Neural cell (in vitro differentiated cells): Measurements from ENCODE around the gene KRT35.

Experiments used
- EP300 ChIP-seq: fragments of 450-650 bp; conservative IDR thresholded peaks from 2 replicates; pipeline ENCODE4 v1.6.1; 2014; ENCODE audit warnings: antibody characterized with exemption, mild to moderate bottlenecking, moderate library complexity; ENCODE audit not compliant: poor library complexity, severe bottlenecking
- SMC3 ChIP-seq: fragments of 450-650 bp; conservative IDR thresholded peaks from 2 replicates; pipeline ENCODE4 v1.6.1; 2014; ENCODE audit warnings: antibody characterized with exemption, mild to moderate bottlenecking, moderate library complexity; ENCODE audit not compliant: poor library complexity
- TF ChIP-seq, protein P1 (sequence below): fragments of 450-650 bp; IDR thresholded peaks from 2 replicates; pipeline ENCODE4 v1.5.1; 2014; ENCODE audit warnings: antibody characterized with exemption, mild to moderate bottlenecking, moderate library complexity; ENCODE audit not compliant: poor library complexity, severe bottlenecking

GRCh38 chr17:41512546-41513167 lies 31.7 kb upstream of the KRT35 start:
- TF ChIP-seq, protein P1, sequence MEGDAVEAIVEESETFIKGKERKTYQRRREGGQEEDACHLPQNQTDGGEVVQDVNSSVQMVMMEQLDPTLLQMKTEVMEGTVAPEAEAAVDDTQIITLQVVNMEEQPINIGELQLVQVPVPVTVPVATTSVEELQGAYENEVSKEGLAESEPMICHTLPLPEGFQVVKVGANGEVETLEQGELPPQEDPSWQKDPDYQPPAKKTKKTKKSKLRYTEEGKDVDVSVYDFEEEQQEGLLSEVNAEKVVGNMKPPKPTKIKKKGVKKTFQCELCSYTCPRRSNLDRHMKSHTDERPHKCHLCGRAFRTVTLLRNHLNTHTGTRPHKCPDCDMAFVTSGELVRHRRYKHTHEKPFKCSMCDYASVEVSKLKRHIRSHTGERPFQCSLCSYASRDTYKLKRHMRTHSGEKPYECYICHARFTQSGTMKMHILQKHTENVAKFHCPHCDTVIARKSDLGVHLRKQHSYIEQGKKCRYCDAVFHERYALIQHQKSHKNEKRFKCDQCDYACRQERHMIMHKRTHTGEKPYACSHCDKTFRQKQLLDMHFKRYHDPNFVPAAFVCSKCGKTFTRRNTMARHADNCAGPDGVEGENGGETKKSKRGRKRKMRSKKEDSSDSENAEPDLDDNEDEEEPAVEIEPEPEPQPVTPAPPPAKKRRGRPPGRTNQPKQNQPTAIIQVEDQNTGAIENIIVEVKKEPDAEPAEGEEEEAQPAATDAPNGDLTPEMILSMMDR, result no peak
- TF ChIP-seq EP300 (no peak), SMC3 (no peak)
